Measurements from ENCODE around the gene ROR1. TPM values are rescaled to one million over a fixed set of nuclear protein-coding genes. Genes with fewer than 3 reads are reported as not detected.

The ROR1 gene
- total RNA-seq, 5 donors from 2014 or later (not counting 1 experiment from before 2014, with no cell fraction given): 0.15 to 2.0 (median 0.33) TPM; not detected in 1

- Histone ChIP-seq H3K4me3 (ENCODE audit: control insufficient read depth in 1 of 2, extremely low read depth in 1 of 2, low read length in 1 of 2) (no peak overlapping the region), H3K4me1 (ENCODE audit: control insufficient read depth in 1 of 2, extremely low read depth in 1 of 2, insufficient read depth in 2 of 2, low read length in 2 of 2) (no peaks in the 10 kb centered on the region), H3K27me3 (replicated peaks in 1 of 2; ENCODE audit: control insufficient read depth in 2 of 2, extremely low read depth in 1 of 2, insufficient read depth in 2 of 2, low read length in 1 of 2) (no peaks in the 10 kb centered on the region), H3K9me3 (no peaks in the 10 kb centered on the region), H3K27ac (ENCODE audit: low read length) (no peak overlapping the region), H3K36me3 (ENCODE audit: control insufficient read depth in 2 of 2, extremely low read depth in 1 of 2, insufficient read depth in 1 of 2, low read length in 1 of 2) (no peaks in the 10 kb centered on the region)
- Mint-ChIP-seq H3K27me3 (no peaks in the 10 kb centered on the region), H3K27ac (no peak overlapping the region), H3K36me3 (no peaks in the 10 kb centered on the region), H3K4me1 (no peaks in the 10 kb centered on the region), H3K4me3 (no peak overlapping the region), H3K9me3 (no peaks in the 10 kb centered on the region)
- DNase-seq: no peak
- ChIA-PET CTCF (no interaction called here), POLR2A (no interaction called here)
- 84% methylated on average over 8 of the region's 10 CpGs for WGBS (ENCODE audit: insufficient coverage)
- no peak for ATAC-seq (replicated peaks in 1 of 4)
Measured at GRCh38 chr1:63885899-63886298, 112.1 kb downstream of the ROR1 start.

GRCh38 chr1:63886340-63886739 lies 112.5 kb downstream of the ROR1 start:
- no peaks in the 10 kb centered on the region for H3K36me3 Mint-ChIP-seq
- DNase-seq (no peak), ATAC-seq (replicated peaks in 1 of 4) (no peak)
- CTCF ChIA-PET: no interaction called here
- Histone ChIP-seq H3K9me3 (no peaks in the 10 kb centered on the region), H3K36me3 (ENCODE audit: control insufficient read depth in 2 of 2, extremely low read depth in 1 of 2, insufficient read depth in 1 of 2, low read length in 1 of 2) (no peaks in the 10 kb centered on the region), H3K27ac (ENCODE audit: low read length) (no peak overlapping the region), H3K4me3 (ENCODE audit: control insufficient read depth in 1 of 2, extremely low read depth in 1 of 2, low read length in 1 of 2) (no peak overlapping the region), H3K27me3 (replicated peaks in 1 of 2; ENCODE audit: control insufficient read depth in 2 of 2, extremely low read depth in 1 of 2, insufficient read depth in 2 of 2, low read length in 1 of 2) (no peaks in the 10 kb centered on the region), H3K4me1 (ENCODE audit: control insufficient read depth in 1 of 2, extremely low read depth in 1 of 2, insufficient read depth in 2 of 2, low read length in 2 of 2) (no peaks in the 10 kb centered on the region)
- H3K4me3 Mint-ChIP-seq: no peak overlapping the region
- POLR2A ChIA-PET: no interaction called here
- 85% methylated on average over 2 of the region's 3 CpGs for WGBS (ENCODE audit: insufficient coverage)
- no peak overlapping the region for H3K27ac Mint-ChIP-seq
- H3K4me1 Mint-ChIP-seq: no peaks in the 10 kb centered on the region
- no peaks in the 10 kb centered on the region for H3K27me3 Mint-ChIP-seq
- H3K9me3 Mint-ChIP-seq: no peaks in the 10 kb centered on the region

GRCh38 chr1:63887809-63888208 lies 114.0 kb downstream of the ROR1 start:
- H3K27ac Mint-ChIP-seq: no peak overlapping the region
- ATAC-seq (replicated peaks in 1 of 4) (no peak), DNase-seq (no peak)
- H3K27ac ChIP-seq (ENCODE audit: low read length): no peak overlapping the region
- ChIA-PET POLR2A (interaction anchor here in 1 of 2 donors (0.6 kb wide), 1 partner anchor 1283 kb away, joined by 4 read pairs; no protein-coding TSS in a partner anchor), CTCF (no interaction called here)
- H3K4me3 ChIP-seq (ENCODE audit: control insufficient read depth in 1 of 2, extremely low read depth in 1 of 2, low read length in 1 of 2): no peak overlapping the region
- H3K36me3 ChIP-seq (ENCODE audit: control insufficient read depth in 2 of 2, extremely low read depth in 1 of 2, insufficient read depth in 1 of 2, low read length in 1 of 2): no peaks in the 10 kb centered on the region
- H3K4me3 Mint-ChIP-seq: no peak overlapping the region
- H3K9me3 ChIP-seq: no peaks in the 10 kb centered on the region
- no peaks in the 10 kb centered on the region for H3K27me3 Mint-ChIP-seq
- no peaks in the 10 kb centered on the region for H3K4me1 Mint-ChIP-seq
- H3K4me1 ChIP-seq (ENCODE audit: control insufficient read depth in 1 of 2, extremely low read depth in 1 of 2, insufficient read depth in 2 of 2, low read length in 2 of 2): no peaks in the 10 kb centered on the region
- no CpG with 5 or more reads among the region's 2 CpGs for WGBS (ENCODE audit: insufficient coverage)
- no peaks in the 10 kb centered on the region for H3K9me3 Mint-ChIP-seq
- H3K27me3 ChIP-seq (replicated peaks in 1 of 2; ENCODE audit: control insufficient read depth in 2 of 2, extremely low read depth in 1 of 2, insufficient read depth in 2 of 2, low read length in 1 of 2): no peaks in the 10 kb centered on the region
- H3K36me3 Mint-ChIP-seq: no peaks in the 10 kb centered on the region

GRCh38 chr1:63888984-63889383 lies 115.2 kb downstream of the ROR1 start:
- H3K27ac ChIP-seq (ENCODE audit: low read length): no peak overlapping the region
- POLR2A ChIA-PET: no interaction called here

GRCh38 chr1:63890468-63890867 lies 116.7 kb downstream of the ROR1 start:
- ChIA-PET CTCF (no interaction called here), POLR2A (no interaction called here)
- Mint-ChIP-seq H3K4me3 (no peak overlapping the region), H3K9me3 (no peaks in the 10 kb centered on the region), H3K27me3 (no peaks in the 10 kb centered on the region), H3K4me1 (peaks cover 0 to 2% (median 0%) of the 10 kb centered on the region in 3 donors), H3K27ac (no peak overlapping the region), H3K36me3 (no peaks in the 10 kb centered on the region)
- Histone ChIP-seq H3K4me3 (ENCODE audit: control insufficient read depth in 1 of 2, extremely low read depth in 1 of 2, low read length in 1 of 2) (no peak overlapping the region), H3K9me3 (no peaks in the 10 kb centered on the region), H3K27me3 (replicated peaks in 1 of 2; ENCODE audit: control insufficient read depth in 2 of 2, extremely low read depth in 1 of 2, insufficient read depth in 2 of 2, low read length in 1 of 2) (no peaks in the 10 kb centered on the region), H3K4me1 (ENCODE audit: control insufficient read depth in 1 of 2, extremely low read depth in 1 of 2, insufficient read depth in 2 of 2, low read length in 2 of 2) (no peaks in the 10 kb centered on the region), H3K36me3 (ENCODE audit: control insufficient read depth in 2 of 2, extremely low read depth in 1 of 2, insufficient read depth in 1 of 2, low read length in 1 of 2) (no peaks in the 10 kb centered on the region), H3K27ac (ENCODE audit: low read length) (no peak overlapping the region)
- ATAC-seq (replicated peaks in 1 of 4) (no peak), DNase-seq (no peak)

More at GRCh38 chr1:63888984-63889383, 115.2 kb downstream of the ROR1 start:
- H3K4me3 ChIP-seq (ENCODE audit: control insufficient read depth in 1 of 2, extremely low read depth in 1 of 2, low read length in 1 of 2): no peak overlapping the region
- DNase-seq: no peak
- Mint-ChIP-seq H3K4me3 (no peak overlapping the region), H3K36me3 (no peaks in the 10 kb centered on the region), H3K4me1 (peaks cover 0 to 2% (median 0%) of the 10 kb centered on the region in 3 donors), H3K27ac (no peak overlapping the region), H3K27me3 (no peaks in the 10 kb centered on the region), H3K9me3 (no peaks in the 10 kb centered on the region)
- no peaks in the 10 kb centered on the region for H3K4me1 ChIP-seq (ENCODE audit: control insufficient read depth in 1 of 2, extremely low read depth in 1 of 2, insufficient read depth in 2 of 2, low read length in 2 of 2)
- CTCF ChIA-PET: no interaction called here
- 100% methylated on average over 1 of the region's 1 CpG for WGBS (ENCODE audit: insufficient coverage)
- no peaks in the 10 kb centered on the region for H3K27me3 ChIP-seq (replicated peaks in 1 of 2; ENCODE audit: control insufficient read depth in 2 of 2, extremely low read depth in 1 of 2, insufficient read depth in 2 of 2, low read length in 1 of 2)
- no peaks in the 10 kb centered on the region for H3K9me3 ChIP-seq
- H3K36me3 ChIP-seq (ENCODE audit: control insufficient read depth in 2 of 2, extremely low read depth in 1 of 2, insufficient read depth in 1 of 2, low read length in 1 of 2): no peaks in the 10 kb centered on the region
- ATAC-seq (replicated peaks in 1 of 4): no peak

- H3K4me3 Mint-ChIP-seq: no peak overlapping the region
- H3K9me3 Mint-ChIP-seq: no peaks in the 10 kb centered on the region
- ChIA-PET POLR2A (no interaction called here), CTCF (no interaction called here)
- no CpG with 5 or more reads among the region's 4 CpGs for WGBS (ENCODE audit: insufficient coverage)
- Histone ChIP-seq H3K4me1 (ENCODE audit: control insufficient read depth in 1 of 2, extremely low read depth in 1 of 2, insufficient read depth in 2 of 2, low read length in 2 of 2) (no peaks in the 10 kb centered on the region), H3K27me3 (replicated peaks in 1 of 2; ENCODE audit: control insufficient read depth in 2 of 2, extremely low read depth in 1 of 2, insufficient read depth in 2 of 2, low read length in 1 of 2) (no peaks in the 10 kb centered on the region), H3K36me3 (ENCODE audit: control insufficient read depth in 2 of 2, extremely low read depth in 1 of 2, insufficient read depth in 1 of 2, low read length in 1 of 2) (no peaks in the 10 kb centered on the region), H3K9me3 (no peaks in the 10 kb centered on the region), H3K27ac (ENCODE audit: low read length) (no peak overlapping the region), H3K4me3 (ENCODE audit: control insufficient read depth in 1 of 2, extremely low read depth in 1 of 2, low read length in 1 of 2) (no peak overlapping the region)
- peaks cover 0 to 3% of the 10 kb centered on the region in 2 donors for H3K27me3 Mint-ChIP-seq
- DNase-seq: no peak
- peaks cover 0 to 2% (median 0%) of the 10 kb centered on the region in 3 donors for H3K4me1 Mint-ChIP-seq
- H3K36me3 Mint-ChIP-seq: no peaks in the 10 kb centered on the region
- ATAC-seq (replicated peaks in 1 of 4): no peak
- no peak overlapping the region for H3K27ac Mint-ChIP-seq
Measured at GRCh38 chr1:63891060-63891690, 117.4 kb downstream of the ROR1 start.
